Activated B cell treated with CpG ODN at 0.5 μM for 24 hours (primary cell): ENCODE measurements around the gene MAPK8IP2. TPM values are rescaled to one million over a fixed set of nuclear protein-coding genes. Genes with fewer than 3 reads are reported as not detected.
"Not testable (repeated sequence)": the region's sequence is repeated elsewhere in the genome, so short reads cannot be mapped to it uniquely, and the experiment has no call there.

Experiments
- ATAC-seq: fragments of 200-7000 bp; cut with Tn5 transposase; one replicate; pipeline ENCODE4 v1.10.0; 2021; ENCODE audit warnings: low read depth, mild to moderate bottlenecking, moderate library complexity
- CTCF ChIA-PET: fragments of 350-600 bp; sonication (Branson Sonifier 250); formaldehyde crosslinking; loops from one replicate; lab custom pipeline; 2021; ENCODE audit warnings: antibody characterized with exemption; lab: Charles Lee
- POLR2A ChIA-PET: fragments of 350-600 bp; sonication (Branson Sonifier 250); formaldehyde crosslinking; loops from one replicate; lab custom pipeline; 2021; ENCODE audit warnings: antibody characterized with exemption; lab: Charles Lee
- DNase-seq: peaks from one replicate; pipeline ENCODE4 v3.0.0; 2022
- H3K27ac Mint-ChIP-seq: one replicate; pipeline ENCODE4 v1.8.0; 2020; ENCODE audit warnings: mixed read lengths
- H3K27me3 Mint-ChIP-seq: one replicate; pipeline ENCODE4 v1.8.0; 2021; ENCODE audit warnings: mixed read lengths
- H3K36me3 Mint-ChIP-seq: one replicate; pipeline ENCODE4 v1.8.0; 2021; ENCODE audit warnings: low read depth, mixed read lengths
- H3K4me1 Mint-ChIP-seq: one replicate; pipeline ENCODE4 v1.8.0; 2021; ENCODE audit warnings: mixed read lengths
- H3K4me3 Mint-ChIP-seq: one replicate; pipeline ENCODE4 v1.8.0; 2020; ENCODE audit warnings: mild to moderate bottlenecking, mixed read lengths
- H3K9me3 Mint-ChIP-seq: one replicate; pipeline ENCODE4 v1.8.0; 2020; ENCODE audit warnings: mixed read lengths
- intact Hi-C: fragments of 100-400 bp; cut with micrococcal nuclease; formaldehyde crosslinking; loops from one replicate; pipeline ENCODE4 v1.15.1; 2024
- total RNA-seq: library from RNA; stranded (reverse); gene quantifications from 2 replicates; pipeline ENCODE4 v1.2.3, GENCODE V29; 2022
- TF ChIP-seq, protein P1 (sequence below): fragments of 200-600 bp; IDR thresholded peaks from one replicate; pipeline ENCODE4 v1.8.0; 2022; ENCODE audit warnings: antibody characterized with exemption, mild to moderate bottlenecking

Gene MAPK8IP2
- total RNA-seq, 1 donor from 2014 or later, result 0.18 TPM

DNA sequence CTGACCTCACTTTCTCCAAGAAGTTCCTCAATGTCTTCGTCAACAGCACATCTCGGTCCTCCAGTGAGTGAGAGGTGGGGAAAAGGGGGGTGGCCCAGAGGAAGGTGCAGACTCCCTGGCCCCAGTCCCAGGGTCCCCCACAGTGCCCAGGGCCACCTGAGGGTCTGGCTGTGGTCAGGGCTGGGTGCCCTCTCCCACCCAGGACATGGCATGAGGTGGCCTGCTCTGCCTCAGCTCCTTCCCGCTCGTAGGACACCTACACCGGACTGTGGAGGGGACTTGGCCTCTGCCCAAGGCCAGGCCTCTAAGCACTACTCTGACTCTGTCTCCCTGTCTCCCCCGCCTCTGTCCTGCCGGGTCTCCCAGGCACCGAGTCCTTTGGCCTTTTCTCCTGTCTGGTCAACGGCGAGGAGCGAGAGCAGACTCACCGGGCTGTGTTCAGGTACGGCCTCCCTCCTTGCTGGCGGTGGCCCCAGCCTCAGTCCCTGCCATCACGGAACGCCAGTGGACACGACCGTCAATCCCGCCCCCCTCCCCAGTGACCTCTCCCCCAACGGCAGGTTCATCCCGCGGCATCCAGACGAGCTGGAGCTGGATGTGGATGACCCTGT lies 4.5 kb downstream of the MAPK8IP2 start:
- ChIA-PET POLR2A (no interaction called here), CTCF (no interaction called here)
- DNase-seq, result no peak
- ATAC-seq, result no peak
- Mint-ChIP-seq H3K4me3 (no peak overlapping the region), H3K36me3 (no peaks in the 10 kb centered on the region), H3K27ac (no peak overlapping the region), H3K9me3 (no peaks in the 10 kb centered on the region), H3K4me1 (peaks cover 8% of the 10 kb centered on the region), H3K27me3 (peaks cover 49% of the 10 kb centered on the region)
- intact Hi-C loops, result no loop called here
- TF ChIP-seq, protein P1, sequence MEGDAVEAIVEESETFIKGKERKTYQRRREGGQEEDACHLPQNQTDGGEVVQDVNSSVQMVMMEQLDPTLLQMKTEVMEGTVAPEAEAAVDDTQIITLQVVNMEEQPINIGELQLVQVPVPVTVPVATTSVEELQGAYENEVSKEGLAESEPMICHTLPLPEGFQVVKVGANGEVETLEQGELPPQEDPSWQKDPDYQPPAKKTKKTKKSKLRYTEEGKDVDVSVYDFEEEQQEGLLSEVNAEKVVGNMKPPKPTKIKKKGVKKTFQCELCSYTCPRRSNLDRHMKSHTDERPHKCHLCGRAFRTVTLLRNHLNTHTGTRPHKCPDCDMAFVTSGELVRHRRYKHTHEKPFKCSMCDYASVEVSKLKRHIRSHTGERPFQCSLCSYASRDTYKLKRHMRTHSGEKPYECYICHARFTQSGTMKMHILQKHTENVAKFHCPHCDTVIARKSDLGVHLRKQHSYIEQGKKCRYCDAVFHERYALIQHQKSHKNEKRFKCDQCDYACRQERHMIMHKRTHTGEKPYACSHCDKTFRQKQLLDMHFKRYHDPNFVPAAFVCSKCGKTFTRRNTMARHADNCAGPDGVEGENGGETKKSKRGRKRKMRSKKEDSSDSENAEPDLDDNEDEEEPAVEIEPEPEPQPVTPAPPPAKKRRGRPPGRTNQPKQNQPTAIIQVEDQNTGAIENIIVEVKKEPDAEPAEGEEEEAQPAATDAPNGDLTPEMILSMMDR, result no peak

GRCh38 chr22:50605613-50606074 lies 5.1 kb downstream of the MAPK8IP2 start:
- intact Hi-C loops, result no loop called here
- H3K4me1 Mint-ChIP-seq, result peaks cover 7% of the 10 kb centered on the region
- H3K9me3 Mint-ChIP-seq, result no peaks in the 10 kb centered on the region
- peaks cover 54% of the 10 kb centered on the region for H3K27me3 Mint-ChIP-seq
- ChIA-PET CTCF (no interaction called here), POLR2A (no interaction called here)
- H3K4me3 Mint-ChIP-seq, result no peak overlapping the region
- no peak for ATAC-seq
- DNase-seq, result no peak
- H3K36me3 Mint-ChIP-seq, result no peaks in the 10 kb centered on the region
- TF ChIP-seq, protein P1, result no peak
- no peak overlapping the region for H3K27ac Mint-ChIP-seq

GRCh38 chr22:50606165-50606945 lies 5.8 kb downstream of the MAPK8IP2 start:
- no peaks in the 10 kb centered on the region for H3K36me3 Mint-ChIP-seq
- H3K9me3 Mint-ChIP-seq, result no peaks in the 10 kb centered on the region
- TF ChIP-seq, protein P1, result no peak
- H3K27ac Mint-ChIP-seq, result no peak overlapping the region
- POLR2A ChIA-PET, result no interaction called here
- CTCF ChIA-PET, result no interaction called here
- intact Hi-C loops, result no loop called here
- DNase-seq (no peak), ATAC-seq (no peak)
- H3K27me3 Mint-ChIP-seq, result peaks cover 55% of the 10 kb centered on the region
- no peak overlapping the region for H3K4me3 Mint-ChIP-seq
- peaks cover 7% of the 10 kb centered on the region for H3K4me1 Mint-ChIP-seq

DNA sequence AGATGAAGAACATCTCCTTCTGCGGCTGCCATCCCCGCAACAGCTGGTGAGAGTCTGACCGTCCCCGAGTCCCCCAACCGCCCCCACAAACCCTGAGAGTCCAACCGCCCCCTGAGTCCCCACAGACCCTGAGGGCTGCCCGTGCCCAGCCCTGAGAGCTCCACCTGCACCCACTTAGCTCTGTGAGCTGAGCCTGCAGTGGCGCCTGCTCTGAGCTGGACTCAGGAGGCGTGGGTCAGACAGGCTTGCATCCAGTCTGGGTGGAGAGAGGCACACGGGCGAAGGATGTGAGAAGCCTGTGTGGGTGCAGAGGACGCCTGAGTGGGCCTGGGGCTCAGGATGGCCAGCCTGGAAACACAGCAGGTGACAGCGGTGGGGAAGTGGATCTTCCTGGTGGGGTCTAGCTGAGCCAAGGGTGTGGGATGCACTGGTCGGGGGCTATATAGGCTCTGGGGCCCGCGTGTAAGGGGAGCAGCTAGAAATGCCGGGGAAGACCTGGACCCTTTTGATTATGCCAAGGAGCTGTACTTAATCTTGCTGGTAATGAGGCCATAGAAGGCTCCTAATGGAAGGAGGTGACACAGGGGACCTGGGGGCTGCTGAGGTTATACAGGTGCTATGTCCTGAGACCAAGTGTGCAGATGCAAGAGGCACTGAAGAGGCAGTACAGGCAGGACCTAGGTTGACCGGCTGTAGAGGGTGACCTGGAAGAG lies 6.5 kb downstream of the MAPK8IP2 start:
- POLR2A ChIA-PET, result interaction anchor here (0.7 kb wide), 1 partner anchor 32 kb away, joined by 3 read pairs; no protein-coding TSS in a partner anchor
- CTCF ChIA-PET, result no interaction called here
- TF ChIP-seq, protein P1, result no peak
- intact Hi-C loops, result no loop called here
- ATAC-seq (no peak), DNase-seq (no peak)
- Mint-ChIP-seq H3K9me3 (no peaks in the 10 kb centered on the region), H3K27me3 (peaks cover 48% of the 10 kb centered on the region), H3K4me3 (no peak overlapping the region), H3K4me1 (peaks cover 2% of the 10 kb centered on the region), H3K27ac (no peak overlapping the region), H3K36me3 (no peaks in the 10 kb centered on the region)

GRCh38 chr22:50607659-50608020 lies 7.0 kb downstream of the MAPK8IP2 start:
- Mint-ChIP-seq H3K4me1 (no peaks in the 10 kb centered on the region), H3K4me3 (no peak overlapping the region), H3K9me3 (no peaks in the 10 kb centered on the region), H3K27ac (no peak overlapping the region), H3K36me3 (no peaks in the 10 kb centered on the region), H3K27me3 (peaks cover 44% of the 10 kb centered on the region)
- ChIA-PET POLR2A (no interaction called here), CTCF (no interaction called here)
- intact Hi-C loops, result no loop called here
- TF ChIP-seq, protein P1, result no peak
- ATAC-seq (no peak), DNase-seq (no peak)

- H3K27ac Mint-ChIP-seq, POLR2A ChIA-PET, DNase-seq, H3K4me1 Mint-ChIP-seq, H3K36me3 Mint-ChIP-seq, H3K9me3 Mint-ChIP-seq, ATAC-seq, CTCF ChIA-PET, H3K4me3 Mint-ChIP-seq, intact Hi-C loops: not testable (repeated sequence)
- H3K27me3 Mint-ChIP-seq, result peaks cover 40% of the 10 kb centered on the region
Measured at GRCh38 chr22:50608058-50608840, 7.7 kb downstream of the MAPK8IP2 start.
